HG03460 (cell line): ENCODE measurements around the gene USP13.
A peak's percentile ranks its signal among the peaks of the same experiment; 100 is the strongest.

Source experiments
- ATAC-seq: cut with Tn5 transposase; IDR thresholded peaks from one replicate; pipeline ENCODE4 v1.9.1; 2021; ENCODE audit not compliant: unreplicated experiment

The USP13 gene

GRCh38 chr3:179697736-179698332 is 45.0 kb downstream of the USP13 start:
- ATAC-seq: no peak

DNA sequence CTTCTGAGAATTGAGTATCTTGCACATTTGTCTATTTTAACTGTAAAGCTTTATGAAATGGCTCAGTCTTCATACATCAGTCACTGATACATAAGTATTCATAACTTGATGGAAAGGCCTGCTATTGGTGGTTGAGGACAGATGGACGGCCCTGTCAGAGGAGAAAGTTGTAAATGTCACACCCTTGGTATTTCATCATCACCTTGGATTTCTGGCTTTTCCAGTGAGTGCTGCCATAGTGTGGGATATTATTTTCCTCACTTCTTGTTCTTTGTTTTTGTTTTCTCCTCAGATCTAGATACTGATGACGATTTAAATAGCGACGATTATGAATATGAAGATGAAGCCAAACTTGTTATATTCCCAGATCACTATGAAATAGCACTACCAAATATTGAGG is 47.9 kb downstream of the USP13 start:
- no peak for ATAC-seq

- no peak for ATAC-seq
Observed at GRCh38 chr3:179701176-179701827, 48.5 kb downstream of the USP13 start.

- ATAC-seq: no peak
Observed at GRCh38 chr3:179702271-179702947, 49.6 kb downstream of the USP13 start.

DNA sequence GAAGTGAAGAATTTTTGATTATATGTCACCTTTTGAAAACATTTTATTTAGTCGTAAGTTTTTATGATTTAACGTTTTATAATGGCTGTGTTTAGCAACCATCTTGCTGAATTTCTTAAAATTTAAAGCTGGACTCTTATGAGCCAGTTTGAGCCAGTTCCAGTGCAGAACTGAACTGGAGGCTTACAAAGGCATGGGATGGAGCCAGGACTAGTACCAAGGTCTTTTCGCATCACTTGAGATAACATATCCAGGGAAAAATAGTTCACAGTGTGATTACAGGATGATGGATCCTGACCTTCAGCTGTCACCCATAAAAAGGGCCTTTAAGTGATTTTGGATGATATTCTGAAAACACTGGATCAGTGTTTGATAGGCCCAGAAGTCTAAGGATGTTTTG is 51.0 kb downstream of the USP13 start:
- ATAC-seq: no peak

- ATAC-seq: no peak
Observed at GRCh38 chr3:179706233-179706632, 53.4 kb downstream of the USP13 start.

- no peak for ATAC-seq
Observed at GRCh38 chr3:179710079-179710478, 57.2 kb downstream of the USP13 start.

DNA sequence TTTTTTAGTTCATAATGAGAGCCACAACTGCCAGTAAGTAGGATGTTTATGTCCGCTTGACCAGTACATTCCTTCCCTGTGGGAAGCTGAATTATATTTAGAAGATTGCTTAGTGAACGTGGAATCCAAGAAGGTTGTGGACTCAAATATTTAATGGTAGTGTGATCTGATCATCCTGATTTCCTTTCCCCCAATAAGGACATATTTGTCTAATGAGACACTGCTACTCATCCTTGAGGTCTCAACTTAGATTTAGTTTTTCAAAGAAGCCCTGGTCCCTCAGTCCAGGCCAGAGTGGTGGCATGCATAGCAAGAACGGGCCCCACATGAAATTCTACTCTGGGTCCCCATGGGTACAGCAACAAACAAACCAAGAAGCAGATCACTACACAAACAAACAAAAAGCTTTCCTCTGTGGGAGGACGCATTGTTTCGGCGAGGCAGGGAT is 60.8 kb downstream of the USP13 start:
- no peak for ATAC-seq

- ATAC-seq: no peak
Observed at GRCh38 chr3:179715582-179715981, 62.7 kb downstream of the USP13 start.

DNA sequence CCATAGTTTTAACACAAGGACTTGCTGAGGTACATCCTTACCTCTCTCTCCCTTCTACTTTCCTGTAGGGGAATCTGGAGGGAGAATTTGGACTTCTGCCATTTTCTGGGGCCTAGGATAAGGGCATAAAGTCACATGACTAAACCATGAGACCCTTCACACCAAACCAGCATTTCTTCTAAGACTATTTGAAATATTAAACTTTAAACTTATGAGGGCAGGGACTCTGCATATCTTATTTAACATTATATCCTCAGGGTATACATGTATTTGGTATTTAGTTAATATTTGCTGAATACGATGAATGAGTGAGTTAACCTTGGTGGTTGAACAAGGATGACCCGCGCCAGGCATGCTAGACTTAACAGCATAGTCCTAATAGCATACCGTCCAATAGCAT is 63.4 kb downstream of the USP13 start:
- no peak for ATAC-seq

DNA sequence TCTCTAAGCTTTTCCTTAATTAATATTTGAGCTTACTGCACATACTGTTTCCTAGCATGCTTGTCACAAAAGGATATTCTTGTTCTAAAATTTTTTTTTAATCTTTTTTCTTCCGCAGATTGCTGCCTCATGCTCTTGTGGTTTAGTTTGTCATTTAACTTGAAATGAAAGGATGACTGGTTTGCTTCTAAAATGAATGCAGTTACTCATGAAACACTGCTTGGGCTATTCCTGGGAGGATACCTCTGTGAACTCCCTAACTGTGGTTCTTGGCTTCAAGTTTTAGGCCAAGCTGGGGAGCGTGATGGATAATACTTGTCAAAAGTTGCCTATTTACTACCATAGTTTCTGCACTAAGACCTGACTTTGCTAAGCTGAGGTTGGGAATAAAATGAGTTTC is 64.0 kb downstream of the USP13 start:
- ATAC-seq: peak; percentile 64

GRCh38 chr3:179717219-179717618 is 64.4 kb downstream of the USP13 start:
- ATAC-seq: no peak

DNA sequence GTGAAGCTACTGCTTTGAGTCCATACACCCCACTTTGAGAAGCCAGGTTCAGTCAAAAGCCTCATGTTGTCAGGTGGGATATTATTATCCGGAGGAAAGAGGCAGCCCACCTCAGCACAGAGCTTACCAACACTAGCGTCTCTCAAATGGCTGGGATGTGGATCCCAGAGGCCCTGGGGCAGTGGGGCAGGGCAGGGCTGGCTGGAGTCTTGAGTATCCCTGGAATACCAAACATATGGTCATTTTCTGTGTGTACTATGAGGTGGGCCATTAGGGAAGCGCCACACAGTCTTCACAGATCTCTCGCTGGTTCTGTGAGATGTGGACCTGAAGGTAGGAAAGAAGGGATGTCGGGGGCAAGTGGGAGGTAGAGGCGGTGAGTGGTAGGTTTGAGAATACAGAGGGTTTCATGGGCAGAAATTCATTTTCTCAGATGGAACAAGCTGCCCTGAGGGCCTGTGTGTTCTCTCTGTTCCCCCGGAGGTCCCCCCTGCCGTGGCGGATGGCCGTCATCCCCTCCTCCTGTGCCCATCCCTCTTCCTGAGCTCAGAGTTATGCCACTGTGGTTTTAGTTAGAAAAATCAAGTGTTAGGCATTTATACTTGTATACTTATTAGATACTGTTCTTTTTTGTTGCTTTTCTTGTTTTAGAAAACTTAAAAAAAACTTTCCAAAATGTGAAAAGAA is 66.4 kb downstream of the USP13 start:
- no peak for ATAC-seq

GRCh38 chr3:179720196-179720595 is 67.4 kb downstream of the USP13 start:
- ATAC-seq: no peak

GRCh38 chr3:179723617-179724016 is 70.8 kb downstream of the USP13 start:
- no peak for ATAC-seq

GRCh38 chr3:179726075-179726699 is 73.3 kb downstream of the USP13 start:
- ATAC-seq: no peak

DNA sequence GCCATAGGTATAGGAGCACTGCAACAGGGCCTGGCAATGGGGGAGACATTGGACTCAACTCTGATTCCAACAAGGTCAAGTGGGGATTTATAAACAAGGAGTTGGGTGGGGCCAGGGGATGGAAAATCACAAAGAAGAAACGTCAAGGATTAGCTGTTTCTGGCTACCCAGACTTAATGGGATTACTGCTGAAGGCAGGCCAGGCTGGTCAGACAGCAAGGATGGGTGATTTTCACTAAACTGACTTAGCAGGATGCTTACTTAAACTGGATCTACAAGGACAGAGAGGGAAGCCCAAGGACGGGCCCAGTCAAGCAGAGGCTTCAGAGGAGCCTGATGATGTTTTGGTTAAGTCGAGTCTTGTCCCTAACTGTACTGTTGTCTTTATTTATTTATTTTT is 76.2 kb downstream of the USP13 start:
- no peak for ATAC-seq

- ATAC-seq: no peak
Observed at GRCh38 chr3:179729981-179730380, 77.1 kb downstream of the USP13 start.

DNA sequence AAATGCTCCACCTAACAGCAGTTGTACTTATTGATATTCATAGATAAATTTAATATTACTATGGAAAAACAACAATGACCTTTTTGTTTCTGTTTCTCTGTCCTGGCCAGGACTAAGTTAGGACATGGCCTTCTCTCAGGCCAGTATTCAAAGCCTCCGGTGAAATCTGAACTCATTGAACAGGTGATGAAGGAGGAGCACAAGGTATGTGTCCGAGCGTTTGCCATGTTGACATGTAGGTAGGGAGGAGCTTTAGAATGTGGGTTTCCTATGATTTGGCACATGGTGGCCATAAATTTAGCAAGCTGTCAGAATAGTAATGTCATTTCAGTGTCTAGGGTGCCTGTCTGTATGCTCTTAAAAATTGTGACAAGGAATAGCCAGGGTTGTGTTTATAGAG is 77.7 kb downstream of the USP13 start:
- ATAC-seq: no peak

DNA sequence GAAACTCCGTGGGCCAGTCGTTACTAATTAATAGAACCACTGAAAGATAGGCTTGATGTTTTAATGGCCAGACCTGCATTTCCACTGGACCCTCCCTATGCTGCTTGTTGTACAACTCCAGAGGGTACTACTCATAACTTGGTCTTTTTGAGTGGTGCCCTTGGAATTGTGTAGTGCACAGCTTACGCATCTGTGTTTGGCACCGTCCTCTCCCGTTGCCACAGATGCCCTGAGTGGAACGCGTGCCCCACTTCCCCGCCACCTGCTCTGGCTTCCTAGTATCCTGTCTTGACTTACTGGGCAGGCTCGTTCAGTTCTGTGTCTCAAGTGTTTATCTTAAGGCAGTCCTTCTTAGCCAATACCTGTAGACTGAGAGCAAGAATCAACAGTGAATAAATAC is 78.7 kb downstream of the USP13 start:
- no peak for ATAC-seq

DNA sequence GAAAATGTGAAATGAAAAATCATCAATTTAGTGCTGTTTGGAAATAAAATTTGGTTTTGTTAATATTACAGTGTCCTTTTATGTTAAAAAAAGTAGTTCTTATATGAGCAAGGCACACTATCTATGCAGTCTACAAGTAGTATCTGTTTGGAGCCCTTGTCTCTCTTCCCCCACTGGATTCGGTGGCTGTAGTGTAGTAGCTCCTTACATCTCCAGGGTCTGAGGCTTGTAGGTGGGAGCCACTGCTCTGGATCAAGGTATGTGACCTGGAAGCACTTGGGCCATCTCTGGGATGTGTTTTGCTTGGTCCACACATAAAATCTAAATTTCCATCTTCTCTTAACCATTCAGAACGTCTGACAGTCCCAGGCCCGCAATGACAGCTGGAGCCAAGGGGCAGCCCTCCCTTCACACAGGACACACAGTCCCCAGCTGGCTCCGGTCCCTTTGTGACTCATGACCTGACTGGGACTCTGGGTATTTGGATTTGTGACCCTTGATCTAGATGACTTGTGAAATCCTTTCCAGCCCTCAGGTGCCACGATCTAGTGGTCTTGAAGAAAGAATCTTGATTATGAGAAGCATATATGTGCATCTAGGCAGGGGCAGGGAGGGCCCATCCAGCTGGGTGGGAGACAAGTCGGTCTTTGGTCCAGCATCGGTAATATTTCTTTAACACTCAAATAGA is 80.0 kb downstream of the USP13 start:
- no peak for ATAC-seq
